Skeletal muscle tissue (tissue), 4 donors: Measurements from ENCODE around the gene DMD. TPM values are rescaled to one million over a fixed set of nuclear protein-coding genes. Genes with fewer than 3 reads are reported as not detected.
"Not testable (repeated sequence)": the region's sequence is repeated elsewhere in the genome, so short reads cannot be mapped to it uniquely, and the experiment has no call there.

Experiments
- H3K27ac ChIP-seq: one replicate; pipeline ENCODE4 v1.7.0; 2013; ENCODE audit warnings: mild to moderate bottlenecking, low read depth, low read length, inconsistent platforms
- H3K27me3 ChIP-seq, 3 donors: one replicate each; pipeline ENCODE4 v1.7.0; 2013; ENCODE audit warnings: low read length in 3 of 3; ENCODE audit not compliant: control insufficient read depth in 3 of 3, insufficient read depth in 3 of 3
- H3K36me3 ChIP-seq, 3 donors: one replicate each; pipeline ENCODE4 v1.7.0; 2013; ENCODE audit warnings: low read length in 3 of 3; ENCODE audit not compliant: control insufficient read depth in 3 of 3, insufficient read depth in 3 of 3
- H3K4me1 ChIP-seq, 3 donors: one replicate each; pipeline ENCODE4 v1.7.0; 2013; ENCODE audit warnings: low read length in 3 of 3, mild to moderate bottlenecking in 3 of 3; ENCODE audit not compliant: control insufficient read depth in 3 of 3, insufficient read depth in 3 of 3
- H3K4me3 ChIP-seq, 3 donors: one replicate each; pipeline ENCODE4 v1.7.0; 2013; ENCODE audit warnings: low read length in 3 of 3
- H3K9ac ChIP-seq, 3 donors: one replicate each; pipeline ENCODE4 v1.7.0; 2013; ENCODE audit warnings: low read length in 3 of 3, mild to moderate bottlenecking in 3 of 3, moderate library complexity in 2 of 3, low read depth in 1 of 3
- H3K9me3 ChIP-seq, 3 donors: one replicate each; pipeline ENCODE4 v1.7.0; 2013; ENCODE audit warnings: low read length in 3 of 3; ENCODE audit not compliant: control insufficient read depth in 3 of 3
- total RNA-seq: library from RNA; depleted of rRNA; stranded (reverse); fragments of >200 nt; gene quantifications from one replicate; pipeline ENCODE4 v1.2.3, GENCODE V29; 2014
- donor health status: Osteomylitis.

Gene DMD
- total RNA-seq, 1 donor from 2014 or later = 190 TPM

DNA sequence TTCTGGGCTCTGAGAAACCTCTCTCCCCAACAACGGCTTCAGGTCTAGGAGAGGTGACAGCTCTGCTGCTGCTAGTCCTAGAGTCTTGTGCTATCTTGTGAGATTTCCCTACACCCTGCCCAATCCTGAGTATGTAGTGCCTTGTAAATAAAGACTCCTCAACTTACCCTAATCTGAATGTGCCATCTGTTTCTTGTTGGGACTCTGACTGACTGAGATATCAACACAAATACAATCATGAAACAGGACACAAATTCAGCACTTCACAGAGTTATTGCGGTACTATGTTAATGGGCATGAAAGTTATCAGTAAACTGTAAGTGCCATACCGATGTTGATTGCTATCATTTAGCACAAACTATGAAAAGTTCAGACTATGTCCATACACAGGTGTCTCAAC lies 1610.5 kb downstream of the DMD start:
- Histone ChIP-seq H3K27ac (no peak overlapping the region), H3K9ac (no peak overlapping the region), H3K4me3 (no peak overlapping the region), H3K27me3 (no peaks in the 10 kb centered on the region), H3K36me3 (no peaks in the 10 kb centered on the region), H3K9me3 (no peaks in the 10 kb centered on the region), H3K4me1 (no peaks in the 10 kb centered on the region)

DNA sequence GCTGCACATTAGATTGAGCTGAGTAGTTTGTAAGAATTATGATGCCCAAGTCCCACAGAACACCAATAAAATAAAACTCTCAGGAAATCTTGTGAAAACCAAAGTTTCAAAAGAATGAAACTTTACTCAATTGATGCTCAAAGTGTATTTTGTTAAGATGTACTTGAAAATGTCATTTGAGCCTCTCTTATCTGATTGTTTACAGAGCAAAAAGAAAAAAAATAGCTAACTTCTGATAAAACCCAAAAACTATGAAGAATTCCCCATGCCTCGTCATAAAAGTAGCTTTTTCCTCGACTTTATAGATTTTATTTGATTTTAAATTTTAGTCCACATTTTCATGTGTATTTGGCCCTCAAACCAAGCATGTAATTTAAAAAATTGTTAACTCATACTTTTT lies 1618.0 kb downstream of the DMD start:
- Histone ChIP-seq H3K27me3 (no peaks in the 10 kb centered on the region), H3K9ac (no peak overlapping the region), H3K4me1 (no peaks in the 10 kb centered on the region), H3K9me3 (no peaks in the 10 kb centered on the region), H3K27ac (no peak overlapping the region), H3K36me3 (no peaks in the 10 kb centered on the region), H3K4me3 (no peak overlapping the region)

- H3K9ac ChIP-seq = no peak overlapping the region
- H3K4me3 ChIP-seq = no peak overlapping the region
- no peaks in the 10 kb centered on the region for H3K27me3 ChIP-seq
- no peaks in the 10 kb centered on the region for H3K36me3 ChIP-seq
- no peak overlapping the region for H3K27ac ChIP-seq
- H3K4me1 ChIP-seq = no peaks in the 10 kb centered on the region
- H3K9me3 ChIP-seq = no peaks in the 10 kb centered on the region
These were observed 1620.0 kb downstream of the DMD start for GRCh38 chrX:31591355-31591754.

DNA sequence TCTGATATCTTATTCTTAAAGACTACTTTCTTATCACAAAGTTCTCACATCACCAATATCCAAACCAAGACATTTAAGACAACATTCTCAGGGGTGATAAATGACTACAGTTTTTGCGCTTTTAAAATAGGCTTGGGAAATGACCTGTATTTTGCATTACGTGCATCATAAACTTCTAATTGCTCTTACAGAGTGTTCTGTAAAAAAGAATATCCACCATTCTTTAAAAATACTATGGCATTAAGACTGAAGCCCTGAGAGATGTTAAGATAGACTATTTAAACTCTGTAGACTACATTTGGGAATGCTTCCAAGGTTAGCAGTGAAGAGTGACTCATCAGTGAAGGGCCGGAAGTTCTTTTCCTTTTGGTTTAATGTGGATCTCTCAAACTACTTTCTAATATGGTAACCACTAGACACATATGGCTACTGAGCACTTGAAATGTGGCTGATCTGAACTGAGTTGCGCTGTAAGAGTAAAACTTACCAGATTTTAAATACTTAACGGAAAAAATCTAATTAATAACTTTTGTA lies 1620.7 kb downstream of the DMD start:
- Histone ChIP-seq H3K9me3 (no peaks in the 10 kb centered on the region), H3K4me1 (no peaks in the 10 kb centered on the region), H3K27ac (no peak overlapping the region), H3K4me3 (no peak overlapping the region), H3K9ac (no peak overlapping the region), H3K36me3 (no peaks in the 10 kb centered on the region), H3K27me3 (no peaks in the 10 kb centered on the region)

- Histone ChIP-seq H3K4me1 (no peaks in the 10 kb centered on the region), H3K9me3 (peaks cover 0 to under 1% (median 0%) of the 10 kb centered on the region in 3 donors), H3K27ac (no peak overlapping the region), H3K9ac (no peak overlapping the region), H3K36me3 (no peaks in the 10 kb centered on the region), H3K4me3 (no peak overlapping the region), H3K27me3 (no peaks in the 10 kb centered on the region)
These were observed 1621.8 kb downstream of the DMD start for GRCh38 chrX:31589503-31589902.

GRCh38 chrX:31588355-31588754 lies 1623.0 kb downstream of the DMD start:
- Histone ChIP-seq H3K4me1 (no peaks in the 10 kb centered on the region), H3K4me3 (no peak overlapping the region), H3K27me3 (no peaks in the 10 kb centered on the region), H3K36me3 (no peaks in the 10 kb centered on the region), H3K27ac (no peak overlapping the region), H3K9me3 (peaks cover 0 to 2% (median 0%) of the 10 kb centered on the region in 3 donors), H3K9ac (no peak overlapping the region)

GRCh38 chrX:31583892-31584291 lies 1627.5 kb downstream of the DMD start:
- H3K9me3 ChIP-seq, H3K4me3 ChIP-seq, H3K27me3 ChIP-seq: not testable (repeated sequence)

DNA sequence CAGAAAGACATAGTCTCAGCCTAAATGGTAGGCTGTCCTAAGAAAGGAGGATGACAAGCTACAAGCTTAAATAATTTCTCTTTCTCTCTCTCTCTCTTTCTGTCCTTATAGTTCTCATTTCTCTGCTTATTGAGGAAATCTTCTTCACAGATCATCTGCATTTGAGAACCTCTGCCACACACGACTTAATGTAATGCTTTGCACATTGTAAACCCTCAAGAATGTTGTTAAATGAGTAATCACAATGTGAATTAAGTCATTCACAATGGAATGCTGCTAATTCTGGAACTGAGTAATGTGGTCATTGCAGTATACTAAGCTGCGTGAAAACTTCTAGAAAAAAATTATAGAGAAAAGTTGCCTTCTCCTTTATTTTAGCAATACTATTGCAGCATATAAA lies 1630.6 kb downstream of the DMD start:
- Histone ChIP-seq H3K9me3 (peaks cover 0 to 2% (median 0%) of the 10 kb centered on the region in 3 donors), H3K4me3 (no peak overlapping the region), H3K27ac (no peak overlapping the region), H3K9ac (no peak overlapping the region), H3K36me3 (no peaks in the 10 kb centered on the region), H3K27me3 (no peaks in the 10 kb centered on the region), H3K4me1 (no peaks in the 10 kb centered on the region)

More at GRCh38 chrX:31583892-31584291, 1627.5 kb downstream of the DMD start:
- not testable (repeated sequence) for H3K27ac ChIP-seq, H3K36me3 ChIP-seq, H3K4me1 ChIP-seq, H3K9ac ChIP-seq

GRCh38 chrX:31580227-31580626 lies 1631.1 kb downstream of the DMD start:
- Histone ChIP-seq H3K27ac (no peak overlapping the region), H3K9me3 (peaks cover 0 to 2% (median 0%) of the 10 kb centered on the region in 3 donors), H3K27me3 (no peaks in the 10 kb centered on the region), H3K4me1 (no peaks in the 10 kb centered on the region), H3K9ac (no peak overlapping the region), H3K4me3 (no peak overlapping the region), H3K36me3 (no peaks in the 10 kb centered on the region)

DNA sequence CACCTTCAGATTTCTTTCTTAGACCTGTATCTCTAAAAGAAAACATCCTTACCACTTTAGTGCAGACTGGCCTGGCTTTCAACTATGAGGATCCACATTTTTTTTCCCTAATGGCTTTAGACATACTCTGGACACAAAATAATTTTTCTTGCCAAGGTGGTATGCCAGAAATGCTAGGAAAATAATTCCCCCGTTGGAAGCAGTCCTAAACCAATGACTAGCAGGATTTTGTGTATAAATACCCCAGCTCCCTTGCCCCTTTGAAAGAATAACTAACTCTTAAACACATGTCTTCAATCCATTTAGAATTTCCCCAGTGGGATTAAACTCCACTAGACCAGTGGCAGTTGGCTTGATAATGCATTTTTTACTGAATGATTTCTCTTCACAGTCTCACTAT lies 1639.0 kb downstream of the DMD start:
- Histone ChIP-seq H3K4me3 (no peak overlapping the region), H3K27me3 (no peaks in the 10 kb centered on the region), H3K36me3 (no peaks in the 10 kb centered on the region), H3K9ac (no peak overlapping the region), H3K4me1 (no peaks in the 10 kb centered on the region), H3K9me3 (no peaks in the 10 kb centered on the region), H3K27ac (no peak overlapping the region)

DNA sequence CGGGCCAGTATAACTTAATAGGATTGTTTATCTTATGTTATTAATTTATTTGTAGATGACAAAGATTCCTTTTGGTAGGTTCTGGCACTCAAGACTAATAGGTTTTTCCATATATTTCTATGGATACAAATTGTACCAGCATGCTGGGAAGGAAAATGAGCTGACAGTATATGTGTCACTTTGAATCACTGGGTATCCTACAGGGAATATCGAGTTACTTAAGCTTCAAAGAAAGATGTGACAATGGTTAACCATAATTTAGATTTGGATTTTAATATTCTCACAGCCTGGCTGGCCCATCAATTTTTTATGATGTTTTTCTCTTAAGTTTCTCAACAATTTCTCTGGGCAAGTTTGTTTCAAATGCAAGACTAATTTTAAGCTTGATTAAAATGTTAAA lies 1640.7 kb downstream of the DMD start:
- H3K27me3 ChIP-seq = no peaks in the 10 kb centered on the region
- H3K36me3 ChIP-seq = no peaks in the 10 kb centered on the region
- no peak overlapping the region for H3K27ac ChIP-seq
- no peaks in the 10 kb centered on the region for H3K9me3 ChIP-seq
- no peaks in the 10 kb centered on the region for H3K4me1 ChIP-seq
- no peak overlapping the region for H3K9ac ChIP-seq
- no peak overlapping the region for H3K4me3 ChIP-seq
